Placental epithelial cell (primary cell): Measurements from ENCODE around the gene CUL9. TPM values are rescaled to one million over a fixed set of nuclear protein-coding genes. Genes with fewer than 3 reads are reported as not detected.

Source experiments
- total RNA-seq: library from RNA; depleted of rRNA; stranded (reverse); fragments of >200 nt; gene quantifications from 2 replicates; pipeline ENCODE4 v1.2.3, GENCODE V29; 2012

Gene CUL9
- total RNA-seq = 32.0 and 40.4 TPM in 2 replicates

GRCh38 chr6:43181942-43182860 is at the start of gene CUL9:
CUL9 (plus strand) TSS chr6:43182196; CDS start chr6:43184311, 2,115 bp downstream.

GRCh38 chr6:43170931-43171706 is 10.9 kb upstream of the CUL9 start, which contains the start of gene SRF:
SRF (plus strand) TSS chr6:43171269; CDS start chr6:43171657, 388 bp downstream.

GRCh38 chr6:43228951-43229802 is 47.2 kb downstream of the CUL9 start, which contains the start of gene DNPH1:
DNPH1 (minus strand) TSS chr6:43229481; CDS start chr6:43229456, 25 bp downstream.

GRCh38 chr6:43242908-43243663 is 61.1 kb downstream of the CUL9 start, which contains the start of gene TTBK1:
TTBK1 (plus strand) TSS chr6:43243481; CDS start chr6:43246661, 3,180 bp downstream.

Other genes starting within 250 kb of the CUL9 start
- 0.43 TPM in 1 of 2 replicates, not detected in the other for gene GNMT, start 221.4 kb upstream of the CUL9 start, total RNA-seq
- 49.1 and 53.0 TPM in 2 replicates for gene PEX6, start 203.0 kb upstream of the CUL9 start, total RNA-seq
- 39.3 and 49.2 TPM in 2 replicates for gene PPP2R5D, start 197.6 kb upstream of the CUL9 start, total RNA-seq
- gene MEA1, start 168.2 kb upstream of the CUL9 start, total RNA-seq = 57.7 and 59.3 TPM in 2 replicates
- gene KLHDC3, start 167.9 kb upstream of the CUL9 start, total RNA-seq = 81.7 and 147 TPM in 2 replicates
- 41.6 and 59.4 TPM in 2 replicates for gene RRP36, start 160.6 kb upstream of the CUL9 start, total RNA-seq
- 57.5 and 80.1 TPM in 2 replicates for gene CUL7, start 128.3 kb upstream of the CUL9 start, total RNA-seq
- 22.8 and 28.1 TPM in 2 replicates for gene MRPL2, start 122.8 kb upstream of the CUL9 start, total RNA-seq
- gene KLC4, start 122.6 kb upstream of the CUL9 start, total RNA-seq = 40.0 and 41.2 TPM in 2 replicates
- 844 and 868 TPM in 2 replicates for gene PTK7, start 105.9 kb upstream of the CUL9 start, total RNA-seq
- 11.8 and 34.7 TPM in 2 replicates for gene SRF, start 10.9 kb upstream of the CUL9 start, total RNA-seq
- gene DNPH1, start 47.3 kb downstream of the CUL9 start, total RNA-seq = 42.8 and 62.0 TPM in 2 replicates
- gene TTBK1, start 61.3 kb downstream of the CUL9 start, total RNA-seq = under 0.01 TPM in 1 of 2 replicates, not detected in the other
- not detected in 2 replicates for gene SLC22A7, start 116.1 kb downstream of the CUL9 start, total RNA-seq
- 2.4 TPM in 1 of 2 replicates, not detected in the other for gene CRIP3, start 126.6 kb downstream of the CUL9 start, total RNA-seq
- 20.8 and 25.6 TPM in 2 replicates for gene ZNF318, start 187.5 kb downstream of the CUL9 start, total RNA-seq
- gene ABCC10, start 245.3 kb downstream of the CUL9 start, total RNA-seq = 24.0 and 28.3 TPM in 2 replicates